GM18519 (cell line): ENCODE results near the gene SDK1.
"Not testable (repeated sequence)": the region's sequence is repeated elsewhere in the genome, so short reads cannot be mapped to it uniquely, and the experiment has no call there.

Source experiments
- ATAC-seq: cut with Tn5 transposase; IDR thresholded peaks from one replicate; pipeline ENCODE4 v1.9.1; 2021; ENCODE audit warnings: mild to moderate bottlenecking, moderate library complexity; ENCODE audit not compliant: unreplicated experiment, low FRiP score

Gene SDK1

GRCh38 chr7:4297165-4297917, 996.3 kb downstream of the SDK1 start:
- ATAC-seq = no peak

GRCh38 chr7:4297918-4298219, 996.8 kb downstream of the SDK1 start:
- ATAC-seq = no peak

GRCh38 chr7:4299431-4299830, 998.4 kb downstream of the SDK1 start:
- ATAC-seq = no peak

- ATAC-seq = no peak
Measured at GRCh38 chr7:4302203-4302905, 1001.3 kb downstream of the SDK1 start.

- ATAC-seq = no peak
Measured at GRCh38 chr7:4307316-4308204, 1006.5 kb downstream of the SDK1 start.

GRCh38 chr7:4308205-4308590, 1007.1 kb downstream of the SDK1 start:
- ATAC-seq = no peak

GRCh38 chr7:4313911-4314310, 1012.9 kb downstream of the SDK1 start:
- ATAC-seq = not testable (repeated sequence)

- ATAC-seq = not testable (repeated sequence)
Measured at GRCh38 chr7:4314316-4314715, 1013.3 kb downstream of the SDK1 start.
